Measurements from ENCODE around the gene PGGHG.
"Not testable (repeated sequence)": the region's sequence is repeated elsewhere in the genome, so short reads cannot be mapped to it uniquely, and the experiment has no call there.

The PGGHG gene

DNA sequence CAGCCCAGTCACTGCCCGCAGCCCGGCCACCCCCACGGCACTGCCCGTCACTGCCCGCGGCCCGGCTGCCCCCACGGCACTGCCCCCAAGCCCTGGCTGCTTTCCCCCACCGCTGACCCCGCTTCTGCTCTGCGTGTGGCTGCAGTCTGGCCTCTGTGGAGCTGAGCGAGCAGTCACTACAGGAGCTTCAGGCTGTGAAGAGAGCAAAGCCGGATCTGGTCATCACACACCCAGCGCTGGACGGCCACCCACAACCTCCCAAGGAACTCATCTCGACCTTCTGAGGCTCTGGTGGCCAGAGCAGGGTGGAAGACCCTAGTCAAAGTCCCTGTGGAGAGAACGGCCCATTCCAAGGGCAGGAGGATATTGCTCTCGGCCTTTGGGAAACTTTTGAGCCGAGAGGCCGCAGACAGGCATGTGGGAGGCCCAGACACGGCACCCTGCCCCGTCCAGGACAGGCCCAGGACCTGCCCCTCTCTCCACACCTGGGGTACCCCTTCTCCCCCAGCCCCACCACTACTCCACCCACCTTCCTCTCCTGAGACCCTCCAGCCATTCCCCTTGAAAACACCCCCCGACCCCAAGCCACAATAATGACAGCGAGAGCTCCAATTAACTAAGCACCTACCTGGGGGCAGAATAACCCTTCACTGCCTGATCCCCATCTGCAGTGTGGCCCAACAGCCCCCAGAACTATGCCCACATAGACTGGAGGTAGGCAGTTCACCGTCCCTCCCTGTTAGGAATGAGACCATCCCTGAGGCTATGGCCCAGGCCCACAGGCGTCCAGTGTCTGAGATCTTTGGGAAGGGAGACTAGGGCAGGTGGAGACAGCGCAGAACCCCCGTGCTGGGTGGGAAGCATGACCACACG, 3.7 kb upstream of the PGGHG start:
- DNase-seq (ENCODE audit: low read depth), result no peak
- H3K4me3 ChIP-seq (ENCODE audit: low read depth, low read length), result no peak overlapping the region
- TF ChIP-seq, protein P1, sequence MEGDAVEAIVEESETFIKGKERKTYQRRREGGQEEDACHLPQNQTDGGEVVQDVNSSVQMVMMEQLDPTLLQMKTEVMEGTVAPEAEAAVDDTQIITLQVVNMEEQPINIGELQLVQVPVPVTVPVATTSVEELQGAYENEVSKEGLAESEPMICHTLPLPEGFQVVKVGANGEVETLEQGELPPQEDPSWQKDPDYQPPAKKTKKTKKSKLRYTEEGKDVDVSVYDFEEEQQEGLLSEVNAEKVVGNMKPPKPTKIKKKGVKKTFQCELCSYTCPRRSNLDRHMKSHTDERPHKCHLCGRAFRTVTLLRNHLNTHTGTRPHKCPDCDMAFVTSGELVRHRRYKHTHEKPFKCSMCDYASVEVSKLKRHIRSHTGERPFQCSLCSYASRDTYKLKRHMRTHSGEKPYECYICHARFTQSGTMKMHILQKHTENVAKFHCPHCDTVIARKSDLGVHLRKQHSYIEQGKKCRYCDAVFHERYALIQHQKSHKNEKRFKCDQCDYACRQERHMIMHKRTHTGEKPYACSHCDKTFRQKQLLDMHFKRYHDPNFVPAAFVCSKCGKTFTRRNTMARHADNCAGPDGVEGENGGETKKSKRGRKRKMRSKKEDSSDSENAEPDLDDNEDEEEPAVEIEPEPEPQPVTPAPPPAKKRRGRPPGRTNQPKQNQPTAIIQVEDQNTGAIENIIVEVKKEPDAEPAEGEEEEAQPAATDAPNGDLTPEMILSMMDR (conservative IDR thresholded peaks at IDR 0.05; ENCODE audit: low read depth, low read length), result no peak

DNA sequence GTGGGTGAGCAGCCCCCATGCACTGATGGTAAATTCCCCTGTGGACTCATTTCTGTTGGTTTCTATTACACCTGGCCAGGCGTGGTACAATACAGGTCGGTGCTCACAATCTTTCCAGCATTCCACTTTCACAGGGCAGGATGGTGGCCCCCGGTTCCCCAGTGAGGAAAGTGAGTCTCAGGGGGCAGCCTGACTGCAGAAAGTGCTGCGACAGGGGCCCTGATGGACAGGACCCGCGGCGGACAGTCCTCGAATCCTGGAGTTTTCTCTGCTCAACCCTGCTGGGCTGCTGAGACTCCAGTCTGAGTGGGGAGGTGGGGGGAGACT, 3.1 kb upstream of the PGGHG start:
- DNase-seq (ENCODE audit: low read depth), result no peak
- no peak overlapping the region for H3K4me3 ChIP-seq (ENCODE audit: low read depth, low read length)
- TF ChIP-seq, protein P1 (conservative IDR thresholded peaks at IDR 0.05; ENCODE audit: low read depth, low read length), result no peak

DNA sequence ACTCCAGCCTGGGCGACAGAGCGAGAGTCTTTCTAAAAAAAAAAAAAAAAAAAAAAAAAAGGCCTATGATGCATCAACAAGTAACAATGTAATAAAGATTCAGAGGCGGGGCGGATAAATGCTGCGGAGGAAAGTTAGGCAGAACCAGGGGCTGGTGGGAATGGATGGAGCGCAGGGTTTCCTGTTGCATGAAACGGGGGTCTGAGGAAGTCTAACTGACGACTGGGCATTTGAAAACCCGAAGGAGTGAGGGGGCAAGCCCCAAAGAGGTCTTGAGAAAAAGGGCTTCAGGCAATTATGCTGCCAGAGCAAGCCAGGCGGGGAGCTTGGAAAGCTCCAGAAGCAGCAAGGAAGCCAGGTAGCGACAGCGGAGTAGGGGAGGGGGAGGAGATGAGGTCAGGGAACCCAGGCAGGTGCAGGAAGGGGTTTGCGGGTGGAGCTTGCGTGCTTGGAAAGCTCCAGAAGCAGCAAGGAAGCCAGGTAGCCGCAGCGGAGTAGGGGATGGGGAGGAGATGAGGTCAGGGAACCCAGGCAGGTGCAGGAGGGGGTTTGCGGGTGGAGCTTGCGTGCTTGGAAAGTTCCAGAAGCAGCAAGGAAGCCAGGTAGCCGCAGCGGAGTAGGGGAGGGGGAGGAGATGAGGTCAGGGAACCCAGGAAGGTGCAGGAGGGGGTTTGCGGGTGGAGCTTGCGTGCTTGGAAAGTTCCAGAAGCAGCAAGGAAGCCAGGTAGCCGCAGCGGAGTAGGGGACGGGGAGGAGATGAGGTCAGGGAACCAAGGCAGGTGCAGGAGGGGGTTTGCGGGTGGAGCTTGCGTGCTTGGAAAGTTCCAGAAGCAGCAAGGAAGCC, 1.7 kb upstream of the PGGHG start:
- not testable (repeated sequence) for H3K4me3 ChIP-seq (ENCODE audit: low read depth, low read length); DNase-seq (ENCODE audit: low read depth)

DNA sequence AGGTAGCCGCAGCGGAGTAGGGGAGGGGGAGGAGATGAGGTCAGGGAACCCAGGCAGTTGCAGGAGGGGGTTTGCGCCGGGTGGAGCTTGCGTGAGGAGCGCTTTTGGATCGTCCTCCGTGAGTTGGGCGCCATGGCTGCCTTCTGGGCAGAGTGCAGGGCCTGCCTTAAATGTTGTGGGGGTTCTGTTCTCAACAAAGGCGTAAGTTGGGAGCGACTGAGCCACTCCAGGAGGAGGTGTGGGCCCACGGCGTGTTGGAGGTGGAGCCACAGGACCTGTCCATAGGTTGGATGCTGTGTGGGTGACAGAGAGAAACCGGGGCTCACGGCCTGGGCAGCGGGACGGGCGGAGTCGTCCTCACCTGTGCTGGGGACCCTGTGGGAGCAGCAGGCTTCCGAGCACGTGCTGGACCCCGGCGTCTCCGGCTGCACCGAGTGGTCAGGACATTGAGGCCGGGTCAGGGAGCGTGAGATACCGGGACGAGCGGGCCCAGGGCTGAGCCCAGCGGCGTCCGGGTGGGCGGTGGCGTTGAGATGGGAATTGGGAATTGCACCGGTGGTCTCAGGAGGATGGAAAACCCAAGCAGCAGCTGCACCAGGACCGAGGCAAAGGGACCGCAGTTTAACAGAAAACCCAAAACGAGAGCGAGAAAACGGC, 977 bp upstream of the PGGHG start:
- TF ChIP-seq, protein P1 (conservative IDR thresholded peaks at IDR 0.05; ENCODE audit: low read depth, low read length), result no peak
- no peak for DNase-seq (ENCODE audit: low read depth)
- peak overlapping the region; percentile 56 for H3K4me3 ChIP-seq (ENCODE audit: low read depth, low read length)

DNA sequence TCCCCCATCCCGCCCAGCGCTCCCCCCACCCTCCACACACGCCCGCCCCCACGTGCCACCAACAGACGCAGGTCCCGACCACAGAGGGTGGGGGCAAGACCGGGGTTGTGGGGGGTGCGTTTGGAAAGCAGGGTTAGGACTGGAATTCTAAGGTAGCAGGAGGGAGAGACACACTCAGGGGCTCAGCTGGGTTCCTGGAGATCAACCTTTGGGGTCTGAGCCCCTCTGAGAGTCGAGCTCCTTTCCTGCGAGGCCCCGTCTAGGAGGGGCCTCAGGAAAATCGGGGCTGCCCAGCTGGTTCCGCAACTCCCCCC, 429 bp downstream of the PGGHG start:
- H3K4me3 ChIP-seq (ENCODE audit: low read depth, low read length), result peak overlapping the region; percentile 14
- no peak for DNase-seq (ENCODE audit: low read depth)

DNA sequence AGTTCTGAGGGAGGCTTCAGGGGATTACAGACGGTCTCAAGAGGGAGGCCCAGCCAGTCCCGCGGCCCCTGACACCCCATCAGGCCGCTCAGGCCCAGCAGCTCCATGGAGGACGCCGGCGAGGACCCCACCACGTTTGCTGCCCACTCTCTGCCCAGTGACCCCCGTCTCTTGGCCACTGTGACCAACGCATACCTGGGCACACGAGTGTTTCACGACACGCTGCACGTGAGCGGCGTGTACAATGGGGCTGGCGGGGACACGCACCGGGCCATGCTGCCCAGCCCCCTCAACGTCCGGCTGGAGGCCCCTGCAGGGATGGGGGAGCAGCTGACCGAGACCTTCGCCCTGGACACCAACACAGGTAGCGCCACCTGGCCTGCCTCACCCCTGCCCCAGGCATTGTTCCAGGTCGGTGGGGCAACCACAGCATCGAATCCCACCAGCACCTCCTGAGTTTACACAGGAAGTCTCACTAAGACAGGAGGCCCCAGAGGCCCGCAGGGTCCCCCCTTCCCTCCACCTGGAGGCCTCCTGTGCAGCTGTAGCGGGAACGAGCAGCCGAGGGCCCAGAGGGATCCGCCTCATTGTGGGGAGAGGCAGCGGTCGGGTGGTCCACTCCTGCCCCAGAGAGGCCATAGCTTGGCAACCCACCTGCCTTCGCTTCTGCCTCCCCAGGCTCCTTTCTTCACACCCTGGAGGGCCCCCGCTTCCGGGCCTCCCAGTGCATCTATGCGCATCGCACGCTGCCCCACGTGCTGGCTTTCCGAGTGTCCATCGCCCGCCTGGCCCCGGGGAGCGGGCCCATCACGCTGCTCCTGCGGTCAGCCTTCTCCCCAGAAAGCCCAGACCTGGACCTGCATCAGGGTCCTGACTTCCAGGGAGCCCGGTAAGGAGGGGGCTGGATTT, 1.0 kb downstream of the PGGHG start:
- TF ChIP-seq, protein P1 (conservative IDR thresholded peaks at IDR 0.05; ENCODE audit: low read depth, low read length), result no peak
- no peak overlapping the region for H3K4me3 ChIP-seq (ENCODE audit: low read depth, low read length)
- DNase-seq (ENCODE audit: low read depth), result no peak

More for the DNA sequence above, 429 bp downstream of the PGGHG start:
- TF ChIP-seq, protein P1 (conservative IDR thresholded peaks at IDR 0.05; ENCODE audit: low read depth, low read length), result no peak

Measured in choroid plexus epithelial cell (primary cell).